Head of caudate nucleus (tissue), 42 donors: ENCODE measurements around the gene HIVEP2.

Source experiments
- DNase-seq, 42 donors: peaks; one replicate each; pipeline versions ENCODE4 v3.0.0 to v3.0.0-alpha.2; 2020 to 2021; ENCODE audit warnings: mixed read lengths in 7 of 42
- intact Hi-C: fragments of 100-400 bp; cut with DNase I; formaldehyde crosslinking; loops from one replicate; pipeline ENCODE4 v1.15.0; 2022

The HIVEP2 gene

DNA sequence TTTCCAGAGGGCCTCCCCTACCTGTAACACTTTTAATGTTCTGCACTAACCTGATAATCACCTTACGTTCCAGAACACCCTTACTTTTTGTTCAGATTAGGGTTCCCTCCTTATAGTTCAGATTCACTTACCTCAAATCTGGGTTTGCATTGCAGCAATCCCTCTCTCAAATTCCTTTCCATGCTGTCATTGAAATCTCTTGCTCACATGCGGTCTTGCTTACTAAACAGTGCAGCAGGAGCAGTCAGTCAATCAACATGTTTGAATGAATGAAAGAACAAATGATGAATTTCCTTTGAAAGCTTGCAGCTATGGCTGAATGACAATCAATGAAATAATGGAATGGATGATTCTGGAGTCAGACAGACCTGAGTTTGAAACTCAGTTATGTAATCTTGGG lies 200.1 kb downstream of the HIVEP2 start:
- DNase-seq, result no peak
- intact Hi-C loops, result no loop called here

DNA sequence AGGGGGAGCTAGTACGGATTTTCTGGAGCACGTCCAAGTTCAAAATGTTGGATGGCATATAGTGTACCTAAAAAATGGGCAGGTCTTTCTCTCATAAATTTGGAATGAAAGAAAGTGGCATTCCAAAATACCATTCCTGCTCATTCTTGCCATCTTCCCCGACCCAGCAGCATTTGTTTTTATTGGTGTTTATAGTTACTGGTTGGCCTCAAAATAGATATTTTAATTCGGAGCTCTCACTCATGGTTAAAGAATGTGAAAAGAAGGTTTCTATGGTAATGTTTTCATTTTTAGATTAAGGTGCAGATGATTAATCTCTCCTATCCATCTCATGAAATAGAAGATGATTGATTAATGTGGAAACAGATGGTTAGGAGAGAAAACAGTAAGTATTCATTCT lies 204.5 kb downstream of the HIVEP2 start:
- intact Hi-C loops, result no loop called here
- DNase-seq, result no peak

- intact Hi-C loops, result no loop called here
- DNase-seq, result no peak
These were observed 206.2 kb downstream of the HIVEP2 start for GRCh38 chr6:142738731-142739130.

DNA sequence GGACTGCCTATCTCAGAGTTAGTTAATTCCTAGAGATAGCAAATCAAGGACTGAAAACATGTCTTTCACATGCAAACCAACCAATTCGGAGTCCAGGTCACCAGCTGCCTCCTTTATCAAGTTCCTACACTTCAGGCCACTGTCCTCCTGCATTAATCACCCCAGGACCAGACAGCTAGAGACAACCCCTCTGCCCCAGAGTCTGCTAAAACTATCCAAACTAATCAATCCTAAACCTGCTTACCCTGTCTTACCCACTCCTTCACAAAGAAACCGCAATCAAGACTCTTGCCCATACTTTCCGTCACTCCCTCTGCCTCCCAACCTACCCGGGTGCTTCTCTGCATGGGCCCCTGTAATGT lies 207.0 kb downstream of the HIVEP2 start:
- no peak for DNase-seq
- intact Hi-C loops, result no loop called here

DNA sequence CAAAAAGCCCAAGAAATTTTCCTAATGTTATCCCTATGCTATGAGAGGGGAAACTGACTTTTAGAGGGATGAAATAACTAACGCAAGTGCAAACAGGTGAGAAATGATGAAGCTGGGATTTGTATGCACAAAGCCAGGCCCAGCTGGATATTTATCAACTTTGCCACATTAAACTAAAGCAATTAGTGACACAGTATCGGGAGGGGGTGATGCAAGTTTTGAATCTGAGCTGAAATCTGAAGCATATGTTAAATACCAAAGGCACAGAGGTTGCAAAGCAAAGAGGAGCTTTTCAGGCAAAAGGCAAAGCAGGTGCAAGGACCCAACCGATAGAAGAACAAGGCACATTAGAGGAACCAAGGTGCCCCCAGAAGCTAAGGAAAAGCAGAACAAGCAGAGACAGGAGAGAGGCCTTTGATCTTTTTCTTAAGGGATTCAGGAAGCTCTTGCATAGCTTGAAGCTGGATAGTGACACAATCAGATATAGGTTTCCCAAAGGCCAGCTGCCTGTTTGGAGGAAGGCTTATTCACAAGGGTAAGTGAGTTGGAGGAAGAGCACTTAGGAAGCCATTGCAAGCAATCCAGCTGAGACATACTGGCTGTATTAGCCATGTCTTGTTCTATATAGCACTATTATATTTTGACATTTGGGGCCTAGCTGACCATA lies 207.5 kb downstream of the HIVEP2 start:
- intact Hi-C loops, result no loop called here
- no peak for DNase-seq

DNA sequence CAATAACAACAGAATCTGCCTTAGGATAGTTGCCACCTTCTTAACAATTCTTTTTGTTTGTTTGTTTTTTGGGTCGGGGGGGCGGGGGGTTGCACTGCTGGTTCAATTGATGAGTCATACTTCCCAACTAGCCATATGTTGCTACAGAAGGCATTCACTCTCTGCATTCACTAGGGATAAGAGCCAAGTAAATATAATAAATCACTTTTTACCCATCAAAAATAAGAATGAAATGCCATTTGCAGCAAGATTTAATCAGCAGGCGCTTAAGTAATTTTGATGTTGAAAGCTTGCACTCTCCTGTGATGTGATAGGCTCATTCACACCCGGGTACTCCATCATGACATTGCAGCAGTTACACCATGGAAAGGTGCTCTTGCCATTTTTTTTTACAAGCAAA lies 209.8 kb downstream of the HIVEP2 start:
- intact Hi-C loops, result no loop called here
- no peak for DNase-seq

GRCh38 chr6:142732790-142733189 lies 212.2 kb downstream of the HIVEP2 start:
- intact Hi-C loops, result no loop called here
- no peak for DNase-seq

- intact Hi-C loops, result no loop called here
- no peak for DNase-seq
These were observed 213.4 kb downstream of the HIVEP2 start for GRCh38 chr6:142731611-142732010.

GRCh38 chr6:142729618-142730017 lies 215.4 kb downstream of the HIVEP2 start:
- DNase-seq, result no peak
- intact Hi-C loops, result no loop called here

DNA sequence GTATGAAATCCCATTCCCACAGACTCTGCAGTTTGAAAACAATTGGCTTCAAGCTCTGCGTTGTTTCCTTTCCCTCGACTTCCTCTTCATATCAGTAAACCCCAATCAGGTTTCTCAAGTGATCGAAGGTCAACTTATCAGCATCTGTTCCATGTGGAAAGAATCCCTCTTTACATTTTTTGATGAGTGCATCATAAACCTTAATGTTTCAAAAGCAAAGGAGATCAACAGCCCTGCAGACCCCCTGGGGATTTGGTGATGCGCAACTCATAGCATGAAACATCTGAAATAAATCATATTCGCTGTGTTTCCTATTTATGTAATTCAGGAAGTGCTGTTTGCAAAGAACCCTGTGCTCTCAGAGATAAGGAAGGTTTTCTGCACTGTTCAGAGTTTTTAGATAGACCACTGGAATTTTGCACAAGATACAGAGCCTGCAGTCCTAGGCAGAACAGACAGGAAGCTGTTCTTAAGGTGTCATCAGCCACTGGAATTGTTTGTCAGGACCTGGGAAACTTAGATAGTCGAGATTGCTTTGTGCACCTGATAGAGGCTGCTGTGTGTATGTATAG lies 216.0 kb downstream of the HIVEP2 start:
- DNase-seq, result no peak
- intact Hi-C loops, result no loop called here

DNA sequence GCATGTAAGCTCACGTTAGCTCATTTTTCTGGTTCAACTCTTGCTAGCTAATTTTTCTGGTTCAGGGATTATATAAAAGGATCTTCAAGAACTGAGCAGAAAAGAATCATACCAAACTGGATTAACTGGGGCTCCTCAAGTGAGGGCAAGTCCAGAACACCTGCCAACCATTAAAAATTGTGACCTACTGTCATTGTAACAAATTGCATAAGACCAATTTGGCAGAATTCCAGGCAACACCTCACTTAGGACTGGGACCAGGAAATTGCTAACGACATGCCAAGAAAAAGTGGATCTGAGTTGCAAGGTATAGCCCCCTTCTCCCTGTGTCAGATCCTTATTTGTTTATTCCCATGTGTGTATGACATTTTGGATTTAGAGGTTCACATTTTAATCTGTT lies 216.6 kb downstream of the HIVEP2 start:
- no peak for DNase-seq
- intact Hi-C loops, result no loop called here

DNA sequence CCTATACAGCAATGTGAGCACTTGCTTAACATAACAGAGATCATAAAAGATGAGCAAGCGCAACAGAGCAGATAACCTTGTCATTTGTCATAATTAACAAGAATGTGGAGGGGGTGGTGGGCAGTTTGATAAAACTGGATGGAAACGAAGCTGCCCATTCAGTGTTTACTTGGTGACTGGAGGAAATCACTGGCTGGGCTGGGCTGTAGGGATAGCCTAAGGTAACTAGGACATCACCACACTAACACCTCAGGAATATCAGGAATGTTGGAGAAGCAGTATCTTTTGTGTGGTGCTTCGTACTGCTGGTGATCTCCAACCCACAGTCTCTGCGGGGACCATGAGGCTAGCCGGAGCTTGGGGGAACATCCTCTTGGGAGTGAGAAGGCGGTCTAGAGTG lies 218.4 kb downstream of the HIVEP2 start:
- intact Hi-C loops, result no loop called here
- no peak for DNase-seq

DNA sequence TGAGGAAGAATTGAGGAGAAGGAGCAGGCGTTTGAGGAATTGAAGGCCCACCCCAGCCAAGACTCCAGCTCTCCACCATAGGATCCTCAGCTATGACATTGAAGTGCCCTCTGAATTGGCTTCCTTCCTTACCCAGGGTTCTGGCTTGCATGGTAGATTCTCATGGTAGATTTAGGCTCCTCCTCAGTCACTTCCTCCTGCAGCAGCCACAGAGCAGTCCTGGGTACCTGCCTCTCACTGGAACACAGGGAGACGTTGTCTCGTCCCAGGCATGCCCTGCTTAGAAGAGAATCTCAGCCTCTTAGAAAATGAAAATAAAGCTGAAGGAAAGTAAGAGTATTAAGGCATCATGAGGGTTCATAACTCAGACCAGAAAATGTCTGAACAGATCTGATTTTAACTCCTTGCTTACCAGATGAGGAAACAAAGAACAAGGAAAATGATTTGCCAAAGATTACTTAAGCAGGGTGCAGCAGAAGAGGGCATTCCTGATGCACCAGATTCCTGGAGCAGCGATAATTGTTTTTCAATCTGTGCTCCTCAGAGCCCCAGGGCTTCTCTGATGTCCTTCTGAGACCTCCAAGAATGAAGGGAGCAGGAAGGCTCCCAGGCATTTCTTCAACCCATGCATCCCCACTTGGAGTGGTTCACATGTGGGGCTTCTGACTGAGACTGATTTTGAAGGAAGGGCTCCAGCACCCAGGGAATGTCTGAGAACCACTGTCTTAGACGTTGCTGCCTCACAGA lies 219.8 kb downstream of the HIVEP2 start:
- intact Hi-C loops, result no loop called here

DNA sequence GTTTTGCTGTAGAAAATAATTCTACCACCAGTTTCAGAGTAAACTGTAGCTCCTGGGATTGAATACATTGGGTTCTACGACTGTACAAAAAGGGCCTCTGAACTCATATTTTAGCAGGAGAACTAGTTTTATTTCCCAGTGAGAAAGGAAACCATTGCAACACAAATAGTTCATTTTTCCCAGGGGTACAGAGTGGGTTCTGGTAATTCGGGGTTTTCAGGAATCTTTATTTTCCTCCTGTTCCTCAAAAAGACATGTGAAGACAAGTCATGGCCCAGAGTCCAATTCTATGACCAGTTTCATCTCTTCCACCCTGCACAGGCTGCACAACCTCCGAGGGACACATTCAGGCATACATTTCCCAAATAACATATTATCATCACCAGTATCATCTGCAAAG lies 222.1 kb downstream of the HIVEP2 start:
- intact Hi-C loops, result no loop called here
- no peak for DNase-seq

More for the DNA sequence above, 219.8 kb downstream of the HIVEP2 start:
- no peak for DNase-seq

- intact Hi-C loops, result no loop called here
These were observed 223.0 kb downstream of the HIVEP2 start for GRCh38 chr6:142722012-142722411.

GRCh38 chr6:142721215-142721920 lies 223.6 kb downstream of the HIVEP2 start:
- intact Hi-C loops, result no loop called here
- DNase-seq, result no peak

More at GRCh38 chr6:142722012-142722411, 223.0 kb downstream of the HIVEP2 start:
- DNase-seq, result no peak

- intact Hi-C loops, result no loop called here
- DNase-seq, result no peak
These were observed 226.2 kb downstream of the HIVEP2 start for GRCh38 chr6:142718667-142719191.

GRCh38 chr6:142716097-142716496 lies 228.9 kb downstream of the HIVEP2 start:
- intact Hi-C loops, result no loop called here
- DNase-seq, result no peak

GRCh38 chr6:142714951-142715785 lies 229.8 kb downstream of the HIVEP2 start:
- peak in 8 of 42 donors; percentile 38 to 71 (median 44) for DNase-seq
- intact Hi-C loops, result no loop called here
